ENCODE results near the gene PADI3.

Gene PADI3, protein sequence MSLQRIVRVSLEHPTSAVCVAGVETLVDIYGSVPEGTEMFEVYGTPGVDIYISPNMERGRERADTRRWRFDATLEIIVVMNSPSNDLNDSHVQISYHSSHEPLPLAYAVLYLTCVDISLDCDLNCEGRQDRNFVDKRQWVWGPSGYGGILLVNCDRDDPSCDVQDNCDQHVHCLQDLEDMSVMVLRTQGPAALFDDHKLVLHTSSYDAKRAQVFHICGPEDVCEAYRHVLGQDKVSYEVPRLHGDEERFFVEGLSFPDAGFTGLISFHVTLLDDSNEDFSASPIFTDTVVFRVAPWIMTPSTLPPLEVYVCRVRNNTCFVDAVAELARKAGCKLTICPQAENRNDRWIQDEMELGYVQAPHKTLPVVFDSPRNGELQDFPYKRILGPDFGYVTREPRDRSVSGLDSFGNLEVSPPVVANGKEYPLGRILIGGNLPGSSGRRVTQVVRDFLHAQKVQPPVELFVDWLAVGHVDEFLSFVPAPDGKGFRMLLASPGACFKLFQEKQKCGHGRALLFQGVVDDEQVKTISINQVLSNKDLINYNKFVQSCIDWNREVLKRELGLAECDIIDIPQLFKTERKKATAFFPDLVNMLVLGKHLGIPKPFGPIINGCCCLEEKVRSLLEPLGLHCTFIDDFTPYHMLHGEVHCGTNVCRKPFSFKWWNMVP

DNA sequence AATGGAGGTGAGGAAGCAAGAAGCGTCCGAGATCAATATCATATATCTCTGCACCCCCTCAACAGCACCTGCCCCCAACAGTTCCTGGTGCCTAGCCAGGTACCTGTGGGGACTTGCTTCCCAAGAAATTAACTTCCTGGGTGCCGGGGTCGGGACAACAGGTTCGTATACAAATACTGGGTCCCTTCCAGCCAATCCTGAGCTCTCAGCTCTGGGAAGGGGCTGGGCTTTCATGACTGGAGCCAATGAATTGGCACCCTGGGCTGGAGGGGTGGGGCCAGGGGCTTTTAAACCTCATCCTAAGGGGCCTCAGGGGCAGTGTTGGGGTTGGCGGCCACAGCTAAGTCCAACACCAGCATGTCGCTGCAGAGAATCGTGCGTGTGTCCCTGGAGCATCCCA is at the start of gene PADI3:
Gene PADI3, plus strand, starts transcription at position 318 of the 400 bp plus-strand sequence. Its CDS starts 40 bp downstream, at position 358.
- DNase-seq: no peak

DNA sequence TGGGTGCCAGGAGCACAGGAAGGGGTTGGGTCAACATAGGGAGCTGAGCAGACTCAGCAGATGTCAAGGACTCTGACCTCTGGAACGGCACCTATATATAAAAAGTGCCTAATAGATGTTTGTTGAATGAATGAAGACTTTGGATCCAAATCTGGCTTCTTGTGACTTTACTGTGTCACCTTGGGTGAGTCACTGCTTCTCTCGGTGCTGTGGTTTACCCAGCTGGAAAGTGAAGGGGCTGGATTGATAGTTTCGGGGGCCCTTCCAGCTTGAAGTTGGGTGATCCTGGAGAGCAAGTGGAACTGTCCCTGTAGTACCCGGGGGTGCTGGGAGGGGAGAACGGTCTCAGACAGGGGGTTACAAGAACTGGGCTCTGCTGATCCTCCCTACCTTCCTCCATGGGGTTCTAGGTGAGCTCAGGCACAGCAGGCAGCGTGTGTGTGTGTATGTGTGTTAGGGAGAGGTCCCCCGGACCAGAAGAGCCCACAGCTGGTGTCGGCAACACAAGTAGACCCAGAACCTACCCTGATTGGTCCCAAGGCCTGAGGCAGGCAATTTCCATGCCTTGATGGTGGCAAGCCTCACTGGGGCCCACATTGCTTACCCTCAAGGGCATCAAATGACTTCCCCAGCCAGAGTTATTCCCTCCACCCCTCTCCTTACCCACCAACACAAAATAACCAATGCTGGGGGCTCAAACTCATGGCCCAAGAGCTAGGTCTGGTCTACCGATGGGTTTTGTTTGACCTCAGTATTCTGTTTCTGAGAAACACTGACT is 49.4 kb upstream of the PADI3 start:
- DNase-seq: no peak

DNA sequence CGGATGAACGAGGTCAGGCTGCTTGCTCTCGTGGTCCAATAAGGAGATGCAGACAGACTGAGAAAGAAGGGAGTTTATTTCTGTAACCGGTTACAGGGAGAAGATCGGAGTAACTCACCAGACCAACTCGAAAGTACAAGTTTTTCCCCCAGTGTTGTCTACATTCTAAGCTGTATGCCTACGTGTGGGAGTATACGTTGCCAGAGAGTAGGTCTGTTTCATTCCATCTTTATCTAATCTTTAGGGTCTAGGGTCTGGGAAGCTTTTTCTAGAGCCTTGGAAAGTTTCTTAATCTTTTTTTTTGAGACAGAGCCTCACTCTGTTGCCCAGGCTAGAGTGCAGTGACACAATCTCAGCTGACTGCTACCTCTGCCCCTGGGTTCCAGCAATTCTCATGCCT is 48.7 kb upstream of the PADI3 start:
- DNase-seq: no peak

DNA sequence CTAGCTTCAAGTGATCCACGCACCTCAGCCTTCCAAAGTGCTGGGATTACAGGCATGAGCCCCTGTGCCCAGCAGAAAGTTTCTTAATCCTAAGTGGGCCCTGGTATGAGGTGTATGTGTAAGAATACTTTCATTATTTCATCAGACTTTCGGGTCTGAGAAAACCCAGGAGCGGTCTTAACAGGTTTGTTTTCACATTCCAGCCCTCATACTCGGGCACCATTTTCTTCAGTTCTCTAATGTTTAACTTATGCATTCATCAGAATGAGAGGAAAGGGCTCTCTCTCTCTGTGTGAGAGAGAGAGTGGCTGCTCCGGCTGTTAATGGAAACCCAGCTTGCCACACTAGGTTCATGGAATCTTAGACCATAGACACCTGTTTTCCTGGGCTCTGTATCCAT is 48.1 kb upstream of the PADI3 start:
- DNase-seq: no peak

DNA sequence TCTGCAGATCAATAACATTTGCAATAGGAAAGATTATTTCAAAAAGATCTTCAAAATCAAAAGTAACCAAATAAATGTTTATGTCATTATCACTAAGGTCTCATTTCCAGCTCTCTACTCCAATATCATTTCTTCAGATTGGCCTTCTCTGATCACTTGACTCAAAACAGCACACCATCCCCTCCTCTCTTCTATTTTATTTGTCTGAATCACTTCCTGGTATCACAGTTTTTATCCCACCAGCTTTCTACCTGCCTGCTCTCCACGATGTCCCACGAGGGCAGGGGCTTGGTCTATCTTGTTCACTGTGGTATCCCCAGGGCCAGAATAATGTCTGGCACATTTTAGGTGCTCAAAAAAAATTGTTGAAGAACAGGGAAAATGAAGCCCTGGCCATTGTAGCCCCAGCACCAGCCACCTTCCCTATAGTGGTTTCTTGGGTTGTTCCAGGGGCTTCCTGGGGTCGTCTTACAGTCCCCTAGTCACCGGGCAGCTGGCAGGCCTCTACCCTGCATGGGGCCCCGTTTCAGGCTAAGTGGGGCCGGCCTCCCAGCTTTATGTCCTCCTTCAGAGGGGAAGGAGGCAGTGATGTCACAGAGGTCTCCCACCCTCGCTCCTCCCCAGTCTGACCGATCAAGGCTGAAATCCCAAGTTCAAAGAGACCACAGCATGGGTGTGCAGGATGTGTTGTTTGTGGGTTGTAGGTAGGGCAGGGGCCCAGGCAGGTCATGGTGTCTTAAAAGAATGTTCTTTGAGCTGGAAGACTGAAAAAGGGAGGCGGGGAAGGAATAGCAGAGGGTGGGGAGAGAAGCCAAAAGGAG is 47.5 kb upstream of the PADI3 start:
- DNase-seq: no peak

DNA sequence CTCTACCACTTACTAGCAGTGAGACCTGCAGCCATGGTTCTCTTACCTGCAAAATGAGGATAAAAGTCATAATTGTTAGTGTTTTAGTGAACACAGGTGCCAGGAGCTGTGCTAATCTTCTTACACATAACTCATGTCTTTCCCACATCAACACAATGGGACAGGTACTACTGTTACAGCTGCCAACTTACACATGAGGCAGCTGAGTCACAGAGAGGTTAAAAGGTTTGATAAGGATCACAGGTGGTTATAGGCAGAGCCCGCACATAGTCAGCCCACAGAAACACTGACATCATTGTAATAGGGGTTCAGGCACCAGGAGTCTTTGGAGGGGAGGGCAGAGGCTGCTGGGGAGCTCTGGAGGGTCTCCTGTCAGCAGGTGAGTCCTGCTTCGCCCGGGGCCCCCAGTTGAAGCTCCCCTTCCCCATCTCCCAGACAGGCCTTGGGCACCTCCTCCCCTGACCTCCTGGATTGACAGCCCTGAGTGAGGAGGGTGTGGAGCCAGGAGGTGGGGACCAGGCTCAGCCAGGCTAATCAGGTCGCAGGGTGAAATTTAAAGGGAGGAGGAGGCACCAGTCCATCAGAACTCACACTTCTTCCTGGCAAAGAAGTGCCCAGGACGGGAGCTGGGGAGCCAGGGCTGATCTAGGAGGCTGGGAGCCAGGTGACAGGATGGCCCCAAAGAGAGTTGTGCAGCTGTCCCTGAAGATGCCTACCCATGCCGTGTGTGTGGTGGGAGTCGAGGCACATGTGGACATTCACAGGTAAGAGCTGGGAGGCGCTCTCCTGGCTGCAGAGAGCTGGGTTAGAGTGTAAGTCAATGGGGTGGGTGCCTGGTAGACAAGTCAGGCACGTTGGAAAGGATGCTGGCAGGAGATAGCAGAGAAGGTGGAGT is 44.1 kb upstream of the PADI3 start, which contains the start of gene PADI1:
Gene PADI1, plus strand, starts transcription at position 583 of the 895 bp plus-strand sequence. Its CDS starts 90 bp downstream, at position 673.
- no peak for DNase-seq

DNA sequence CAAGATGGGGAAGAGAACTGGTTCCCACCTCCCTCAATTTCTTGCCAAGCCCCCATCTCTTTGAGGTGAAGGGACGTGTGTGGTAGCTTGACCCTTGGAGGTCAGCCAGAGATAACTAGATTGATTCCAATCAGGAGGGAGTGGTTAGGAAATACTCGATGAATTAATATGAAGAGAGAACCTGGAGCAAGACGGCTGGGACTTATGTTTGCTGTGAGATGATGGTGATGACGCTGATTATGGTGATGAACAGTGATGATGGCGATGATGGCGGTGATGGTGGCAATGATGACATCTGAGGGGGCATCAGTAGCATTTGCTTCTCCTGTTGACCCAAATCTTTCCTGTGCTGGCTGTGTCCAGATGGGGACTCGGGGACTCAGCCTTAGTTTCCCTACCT is 43.2 kb upstream of the PADI3 start:
- no peak for DNase-seq

DNA sequence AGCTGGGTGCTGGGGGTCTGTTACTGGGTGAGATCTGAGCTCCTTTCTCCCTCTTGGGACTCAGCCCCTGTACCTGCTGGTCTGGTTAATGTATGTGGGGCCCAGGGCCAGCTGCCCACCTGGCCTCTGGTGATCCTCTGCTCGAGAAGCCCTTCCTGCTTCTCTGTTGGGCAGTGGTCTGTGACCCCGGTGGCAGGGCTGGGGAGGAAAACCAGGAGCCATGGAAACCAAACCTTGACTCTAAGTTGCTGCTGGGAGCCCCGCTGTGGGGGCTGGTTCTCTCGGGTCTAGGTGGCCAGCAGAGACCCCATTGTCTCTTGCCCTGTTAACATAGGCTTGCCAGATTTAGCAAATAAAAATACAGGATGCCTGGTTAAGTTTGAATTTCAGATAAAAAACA is 42.7 kb upstream of the PADI3 start:
- DNase-seq: no peak

DNA sequence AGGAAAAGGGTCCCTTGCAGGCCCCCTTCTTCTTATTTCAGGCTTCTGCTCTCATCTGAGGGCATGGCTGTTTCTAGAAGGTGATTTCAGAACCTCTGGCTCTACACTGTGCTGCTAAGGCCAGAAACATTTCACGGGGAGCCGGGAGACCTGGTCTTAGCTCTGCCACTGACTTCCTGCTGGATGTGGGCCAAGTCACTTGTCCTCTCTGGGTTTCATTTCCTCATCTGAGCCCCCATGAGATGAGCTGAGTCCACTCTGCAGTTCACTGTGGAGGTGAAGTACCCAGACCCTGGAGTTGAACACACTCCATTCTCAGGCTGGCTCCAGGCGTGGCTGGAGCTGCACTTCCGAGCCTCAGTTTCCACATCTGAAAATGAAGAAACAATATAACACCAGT is 41.9 kb upstream of the PADI3 start:
- DNase-seq: peak; percentile 34 to 42

DNA sequence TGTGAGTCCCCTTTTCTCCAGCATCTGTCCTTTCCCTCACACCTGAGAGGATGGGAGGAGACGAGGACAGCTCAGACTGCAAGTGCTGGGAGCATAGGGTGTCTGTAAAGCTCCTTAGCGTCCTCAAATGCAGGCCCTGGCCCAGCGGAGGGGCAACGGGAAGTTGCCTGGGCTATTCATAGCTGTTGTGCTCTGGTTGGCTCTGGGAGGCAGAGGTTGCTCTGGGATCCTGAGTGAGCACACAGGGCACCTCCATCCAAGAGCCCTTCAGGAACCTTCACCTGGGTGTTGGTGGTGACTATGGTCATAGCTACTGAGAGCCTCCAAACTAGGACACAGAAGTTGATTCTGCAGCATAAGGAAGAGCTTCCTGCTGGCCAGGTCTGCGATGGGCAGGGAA is 41.4 kb upstream of the PADI3 start:
- DNase-seq: peak; percentile 43 to 48

DNA sequence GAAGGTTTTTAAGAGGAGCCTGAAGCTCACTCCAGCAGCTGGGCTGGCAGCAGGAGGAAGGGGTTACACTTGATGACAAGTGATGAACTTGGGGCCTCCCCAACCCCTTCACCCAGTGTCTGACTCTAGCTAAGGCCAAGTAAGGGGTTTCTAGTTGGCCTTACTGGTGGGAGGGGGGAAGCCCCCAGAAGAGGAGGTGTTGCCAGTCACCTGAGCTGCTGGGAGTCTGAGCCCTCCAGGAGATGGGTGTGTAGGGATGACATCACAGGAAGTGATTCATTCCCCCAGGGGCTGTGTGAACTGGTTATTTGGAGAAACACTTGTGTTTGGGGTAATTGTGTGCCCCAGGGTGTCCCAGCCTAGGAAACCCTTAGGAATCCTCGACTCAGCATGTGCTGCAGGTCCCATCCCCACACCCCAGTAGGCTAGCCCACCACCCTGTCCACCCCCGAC is 40.9 kb upstream of the PADI3 start:
- DNase-seq: peak; percentile 36 to 46

DNA sequence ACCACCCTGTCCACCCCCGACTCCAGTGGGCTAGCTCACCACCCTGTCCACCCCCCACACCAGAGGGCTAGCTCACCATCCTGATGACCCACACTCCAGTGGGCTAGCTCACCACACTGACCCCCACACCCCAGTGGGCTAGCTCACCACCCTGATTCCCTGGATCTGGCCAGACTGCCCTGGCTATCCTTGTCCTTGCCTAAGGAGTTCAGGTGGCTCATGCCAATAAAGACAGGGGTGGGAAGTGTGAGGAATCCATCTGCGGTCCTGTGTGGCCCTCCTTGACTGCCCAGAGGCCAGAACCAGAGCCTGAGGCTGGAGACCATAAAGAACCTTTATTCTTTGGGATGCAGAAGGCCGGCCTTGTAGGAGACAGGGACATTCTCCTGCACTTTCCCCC is 40.4 kb upstream of the PADI3 start:
- DNase-seq: no peak

DNA sequence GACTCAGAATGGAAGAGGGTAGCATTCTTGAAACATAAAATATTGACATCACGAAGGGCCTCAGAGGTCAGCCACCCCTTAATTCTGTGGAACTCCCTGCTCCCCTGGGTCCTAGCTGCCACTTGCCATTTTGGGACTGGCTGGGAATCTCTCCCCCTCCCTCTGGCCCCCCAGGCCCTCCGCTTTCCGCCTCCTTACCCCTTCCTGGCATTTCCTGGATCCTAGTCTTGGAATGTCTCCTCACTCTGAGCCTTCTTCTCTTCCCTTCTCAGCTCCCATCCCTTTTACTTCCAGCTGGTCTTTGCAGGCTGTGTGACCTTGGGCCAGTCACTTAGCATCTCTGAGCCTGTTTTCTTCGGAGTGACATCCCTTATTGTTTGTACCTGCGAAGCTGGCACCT is 39.5 kb upstream of the PADI3 start:
- no peak for DNase-seq

DNA sequence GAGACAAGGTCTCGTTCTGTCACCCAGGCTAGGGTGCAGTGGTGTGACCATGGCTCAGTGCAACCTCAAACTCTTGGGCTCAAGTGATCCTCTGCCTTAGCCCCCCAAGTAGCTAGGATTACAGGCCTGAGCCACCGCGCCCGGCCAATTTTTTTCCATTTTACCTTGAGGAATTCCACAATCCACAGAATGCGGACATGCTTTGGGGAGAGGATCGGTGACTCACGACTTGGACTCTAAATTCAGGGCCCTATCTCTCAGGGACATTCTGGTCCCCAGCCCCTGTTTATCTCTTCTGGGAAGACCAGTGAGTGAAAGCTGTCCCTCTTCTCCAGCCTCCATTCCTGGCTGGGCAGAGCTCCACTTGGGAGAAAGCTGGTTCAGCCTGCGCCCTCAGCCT is 38.7 kb upstream of the PADI3 start:
- DNase-seq: no peak

DNA sequence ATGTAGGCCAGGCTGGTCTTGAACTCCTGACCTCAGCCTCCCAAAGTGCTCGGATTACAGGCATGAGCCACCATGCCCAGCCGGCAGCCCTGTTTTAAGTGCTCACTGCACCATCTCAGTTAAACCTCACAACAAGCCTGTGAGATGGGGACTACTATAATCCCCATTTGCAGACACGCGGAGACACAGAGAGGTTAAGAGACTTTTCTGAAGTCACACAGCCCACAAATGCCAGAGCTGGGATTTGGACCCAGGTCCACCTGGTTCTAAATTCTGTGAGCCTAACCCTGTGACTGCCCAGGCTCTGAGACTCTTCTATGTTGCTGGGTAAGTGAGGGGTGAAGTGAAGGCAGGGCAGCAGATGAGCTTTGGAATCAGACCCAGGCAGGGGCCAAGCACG is 37.5 kb upstream of the PADI3 start:
- no peak for DNase-seq

DNA sequence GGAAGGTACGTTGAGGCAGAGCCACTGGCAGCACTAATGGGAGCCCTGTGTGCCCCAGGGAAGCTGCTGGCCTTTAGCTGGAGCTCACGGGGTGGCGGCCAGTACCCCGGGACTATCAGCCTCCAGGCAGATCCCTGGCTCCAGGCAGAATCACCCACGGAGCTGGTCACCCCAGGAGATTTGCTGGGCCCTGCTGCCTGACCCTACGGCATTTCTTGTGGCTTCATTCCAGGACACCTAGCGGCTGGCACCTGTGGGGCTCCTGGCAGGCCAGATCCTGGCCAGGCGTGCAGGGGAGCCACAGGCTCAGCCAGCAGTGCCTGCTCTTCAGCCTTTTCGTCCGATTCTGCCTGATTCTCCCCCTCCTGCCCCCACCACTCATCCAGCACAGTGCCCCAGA is 36.9 kb upstream of the PADI3 start:
- no peak for DNase-seq

DNA sequence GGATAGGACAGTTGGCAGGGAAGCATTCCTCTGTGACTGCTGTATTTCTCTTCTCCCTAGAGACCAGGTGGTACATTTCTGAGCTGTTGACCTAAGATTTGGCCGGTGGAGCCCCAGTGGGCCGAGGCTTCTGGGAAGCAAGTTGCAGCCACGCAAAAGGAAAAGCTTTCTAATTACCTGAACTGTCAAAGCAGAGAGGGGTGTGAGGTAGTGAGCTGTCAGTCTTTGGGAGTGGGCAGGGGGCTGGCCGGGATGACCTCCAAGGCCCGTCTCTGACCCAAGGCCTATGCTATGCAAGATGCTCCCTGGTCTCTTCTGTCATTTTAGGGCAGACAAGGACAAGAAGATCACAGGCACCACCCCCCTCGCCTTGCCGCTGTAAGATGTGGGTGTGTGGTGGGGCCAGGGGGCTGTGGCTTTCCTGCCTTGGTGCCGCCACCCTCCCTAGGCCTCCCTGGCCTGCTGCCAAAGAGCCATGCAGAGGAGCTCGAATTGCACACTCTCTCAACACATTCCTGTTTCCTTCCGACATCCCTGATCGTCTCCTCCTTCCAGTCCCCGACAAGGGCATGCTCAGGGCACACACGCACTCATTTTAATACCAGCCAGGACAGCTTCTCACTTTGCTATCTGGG is 36.3 kb upstream of the PADI3 start:
- peak; percentile 93 to 95 for DNase-seq

DNA sequence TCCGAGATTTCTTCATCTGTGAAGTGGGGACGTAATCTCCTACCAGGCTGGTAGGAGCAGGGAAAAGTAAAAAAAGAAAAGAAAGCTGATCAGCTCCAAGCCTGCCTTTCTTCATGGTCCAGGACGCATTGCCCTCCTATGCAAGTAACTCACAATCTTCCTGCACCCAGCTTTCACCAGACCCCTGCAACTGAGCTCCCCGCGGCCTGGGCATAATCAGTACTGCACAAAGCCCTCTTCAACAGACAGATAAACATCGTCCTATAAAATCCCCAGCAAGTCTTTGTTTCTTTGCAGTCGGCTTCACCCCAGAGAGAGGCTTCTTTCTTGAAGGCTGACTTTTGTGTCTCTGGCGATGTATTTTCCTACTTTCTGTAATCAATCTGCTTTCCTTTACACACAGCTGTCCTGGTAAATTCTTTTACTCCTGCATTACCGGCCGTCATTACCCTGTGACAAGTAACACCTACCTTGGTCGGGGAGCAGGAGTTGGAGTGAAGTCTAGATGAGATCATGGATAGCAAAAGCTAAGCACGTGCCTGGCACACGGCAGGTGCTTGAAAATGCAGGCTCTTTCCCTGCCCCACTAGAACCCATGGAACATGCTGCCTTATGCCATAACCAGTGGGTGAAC is 35.6 kb upstream of the PADI3 start:
- DNase-seq: peak; percentile 65 to 66

DNA sequence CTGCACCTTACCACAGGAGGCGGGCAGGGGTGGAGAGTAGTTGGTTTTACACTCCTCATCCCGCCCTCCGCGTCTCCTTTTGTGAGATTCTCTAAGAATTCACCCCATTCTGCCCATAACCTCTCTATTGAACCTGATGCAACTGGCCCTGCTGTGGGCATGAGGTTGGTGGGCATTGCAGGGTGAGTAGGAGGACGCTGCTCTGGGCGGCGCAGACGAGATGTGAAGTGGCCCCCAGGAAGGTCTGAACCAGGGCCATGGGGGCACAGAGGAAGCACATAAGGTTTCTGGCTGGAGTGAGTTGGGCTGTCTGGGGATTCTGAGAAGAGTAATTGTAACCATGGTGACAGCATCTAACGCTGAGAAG is 35.1 kb upstream of the PADI3 start:
- no peak for DNase-seq

DNA sequence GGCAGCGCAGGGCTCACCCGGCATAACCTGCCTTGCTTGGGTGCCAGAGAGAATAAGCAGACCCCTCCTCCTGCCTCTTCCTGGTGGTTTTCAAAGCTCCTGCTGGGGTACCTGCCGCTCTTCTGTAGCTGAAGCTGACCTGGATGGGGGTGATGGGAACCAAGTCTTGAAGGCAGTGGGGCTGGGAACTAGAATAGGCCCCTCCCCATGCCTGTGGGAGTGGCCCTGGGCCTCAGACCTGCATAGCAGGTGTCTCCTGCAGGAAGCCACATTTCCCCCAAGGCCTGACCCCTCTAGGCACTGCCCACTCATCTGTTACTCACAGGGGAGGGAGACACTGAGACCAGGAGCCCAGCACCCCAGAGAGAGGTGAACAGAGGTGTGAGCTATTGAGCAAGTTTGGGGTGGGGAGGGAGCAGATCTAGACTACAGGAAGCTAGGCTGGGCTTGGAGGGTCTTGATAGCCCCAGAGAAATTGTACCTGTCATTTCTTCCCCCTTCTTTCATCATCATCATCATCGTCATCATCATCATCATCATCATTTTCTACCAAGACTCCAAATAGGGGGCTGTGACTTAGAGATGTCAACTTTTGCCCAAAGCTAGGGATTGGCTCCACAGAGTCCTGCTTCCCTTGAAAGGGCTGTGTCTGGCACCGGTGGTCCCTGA is 33.9 kb upstream of the PADI3 start:
- no peak for DNase-seq
